GM23338 (cell line): ENCODE results near the gene C1QTNF8. TPM values are rescaled to one million over a fixed set of nuclear protein-coding genes. Genes with fewer than 3 reads are reported as not detected.
"Not testable (repeated sequence)": the region's sequence is repeated elsewhere in the genome, so short reads cannot be mapped to it uniquely, and the experiment has no call there.

Experiments used
- ATAC-seq: fragments of 200-7000 bp; cut with Tn5 transposase; 3 replicates; pipeline ENCODE4 v1.9.1; 2020
- DNase-seq: peaks from one replicate; pipeline ENCODE4 v3.0.0-alpha.2; 2015; ENCODE audit warnings: low spot score
- H2AFZ ChIP-seq: fragments of 200-600 bp; sonication (generic); 2 replicates; pipeline ENCODE4 v1.8.0; 2016; ENCODE audit warnings: antibody characterized with exemption, mild to moderate bottlenecking, moderate library complexity
- H3F3A ChIP-seq: fragments of 200-600 bp; sonication (generic); replicated peaks from 2 replicates; pipeline ENCODE4 v1.8.0; 2017; ENCODE audit warnings: antibody characterized with exemption, mixed run types, low read depth
- H3K27ac ChIP-seq: fragments of 200-600 bp; sonication (generic); 2 replicates; pipeline ENCODE4 v1.6.1; 2016; ENCODE audit warnings: low read depth
- H3K27me3 ChIP-seq: fragments of 200-600 bp; sonication (generic); 2 replicates; pipeline ENCODE4 v1.8.0; 2016; ENCODE audit warnings: mild to moderate bottlenecking, mixed run types, moderate library complexity; ENCODE audit not compliant: insufficient read depth
- H3K36me3 ChIP-seq: fragments of 200-600 bp; sonication (generic); 2 replicates; pipeline ENCODE4 v1.8.0; 2016; ENCODE audit warnings: mild to moderate bottlenecking; ENCODE audit not compliant: insufficient read depth
- H3K4me1 ChIP-seq: fragments of 200-600 bp; sonication (generic); 2 replicates; pipeline ENCODE4 v1.8.0; 2016; ENCODE audit warnings: mild to moderate bottlenecking, moderate library complexity; ENCODE audit not compliant: insufficient read depth
- H3K4me2 ChIP-seq: fragments of 200-600 bp; sonication (generic); 2 replicates; pipeline ENCODE4 v1.7.1; 2017; ENCODE audit warnings: mixed run types
- H3K4me3 ChIP-seq: fragments of 200-600 bp; sonication (generic); 2 replicates; pipeline ENCODE4 v1.6.1; 2016; ENCODE audit warnings: mixed run types
- H3K79me2 ChIP-seq: fragments of 200-600 bp; sonication (generic); replicated peaks from 2 replicates; pipeline ENCODE4 v1.8.0; 2017; ENCODE audit warnings: mild to moderate bottlenecking; ENCODE audit not compliant: insufficient read depth
- H3K9me2 ChIP-seq: fragments of 200-600 bp; sonication (generic); 2 replicates; pipeline ENCODE4 v1.8.0; 2017; ENCODE audit not compliant: insufficient read depth
- H4K20me1 ChIP-seq: fragments of 200-600 bp; sonication (generic); replicated peaks from 2 replicates; pipeline ENCODE4 v1.8.0; 2017; ENCODE audit warnings: mild to moderate bottlenecking; ENCODE audit not compliant: insufficient read depth
- H3K27ac Mint-ChIP-seq: 2 replicates; pipeline ENCODE4 v1.8.0; 2020; ENCODE audit warnings: inconsistent platforms, mild to moderate bottlenecking, moderate library complexity, mixed read lengths
- H3K27me3 Mint-ChIP-seq: 3 replicates; pipeline ENCODE4 v1.8.0; 2022; ENCODE audit warnings: low read depth, mild to moderate bottlenecking, moderate library complexity, mixed read lengths, inconsistent platforms; ENCODE audit not compliant: insufficient read depth, poor library complexity
- H3K36me3 Mint-ChIP-seq: 3 replicates; pipeline ENCODE4 v1.8.0; 2021; ENCODE audit warnings: low read depth, mild to moderate bottlenecking, inconsistent platforms, moderate library complexity, mixed read lengths
- H3K4me1 Mint-ChIP-seq: 3 replicates; pipeline ENCODE4 v1.8.0; 2020; ENCODE audit warnings: mild to moderate bottlenecking, inconsistent platforms, mixed read lengths
- H3K4me3 Mint-ChIP-seq: 3 replicates; pipeline ENCODE4 v1.8.0; 2021; ENCODE audit warnings: moderate library complexity, mild to moderate bottlenecking, inconsistent platforms, mixed read lengths
- H3K9me3 Mint-ChIP-seq: 3 replicates; pipeline ENCODE4 v1.8.0; 2020; ENCODE audit warnings: moderate library complexity, mild to moderate bottlenecking, inconsistent platforms, mixed read lengths
- CREB1 ChIP-seq: fragments of 250-450 bp; sonication (Bioruptor Pico); IDR thresholded peaks from 2 replicates; pipeline ENCODE4 v1.5.0; 2020; ENCODE audit warnings: low read depth, mild to moderate bottlenecking, moderate library complexity
- EZH2 ChIP-seq: fragments of 200-600 bp; sonication (generic); IDR thresholded peaks from one replicate; pipeline ENCODE4 v1.8.0; 2017; ENCODE audit warnings: antibody characterized with exemption, mild to moderate bottlenecking, low read depth; ENCODE audit not compliant: unreplicated experiment
- EZH2phosphoT487 ChIP-seq: fragments of 200-600 bp; sonication (generic); IDR thresholded peaks from one replicate; pipeline ENCODE4 v1.8.1; 2018; ENCODE audit warnings: antibody characterized with exemption; ENCODE audit not compliant: unreplicated experiment
- JUNB ChIP-seq: IDR thresholded peaks from one replicate; pipeline ENCODE4 v1.6.1; 2016; ENCODE audit warnings: antibody characterized with exemption; ENCODE audit not compliant: unreplicated experiment
- NANOG ChIP-seq: IDR thresholded peaks from 2 replicates; pipeline ENCODE4 v1.6.1; 2016; ENCODE audit warnings: antibody characterized with exemption, borderline replicate concordance
- POLR2AphosphoS5 ChIP-seq: IDR thresholded peaks from 2 replicates; pipeline ENCODE4 v1.6.1; 2016; ENCODE audit warnings: antibody characterized with exemption, low read depth
- REST ChIP-seq: IDR thresholded peaks from one replicate; pipeline ENCODE4 v1.6.1; 2018; ENCODE audit warnings: antibody characterized with exemption; ENCODE audit not compliant: unreplicated experiment
- ZNF114 ChIP-seq: fragments of 250-450 bp; sonication (Bioruptor Pico); IDR thresholded peaks from 2 replicates; pipeline ENCODE4 v1.5.0; 2020; ENCODE audit warnings: mild to moderate bottlenecking, moderate library complexity
- ZNF331 ChIP-seq: fragments of 250-450 bp; sonication (Bioruptor Pico); IDR thresholded peaks from 2 replicates; pipeline ENCODE4 v1.5.0; 2020; ENCODE audit warnings: low read depth, mild to moderate bottlenecking, moderate library complexity
- polyA plus RNA-seq: library from polyadenylated mRNA; unstranded; fragments of >200 nt; fragmentation: Nextera tagmentation; extraction: Ambion mirVana; gene quantifications from 2 replicates; pipeline ENCODE4 v1.2.1, GENCODE V29; 2016
- total RNA-seq: library from RNA; depleted of rRNA; stranded (reverse); fragments of >200 nt; shearing (Covaris generic); gene quantifications from 2 replicates; pipeline ENCODE4 v1.2.3, GENCODE V29; 2014
- TF ChIP-seq, protein P1 (sequence below), 2 experiments: fragments of 200-600 bp in 1 of 2; sonication (generic) in 1 of 2; conservative IDR thresholded peaks; 2 replicates each; pipeline versions ENCODE4 v1.5.1 to v1.6.1; 2016 to 2017; ENCODE audit warnings: antibody characterized with exemption in 2 of 2, low read depth in 2 of 2, mild to moderate bottlenecking in 2 of 2, moderate library complexity in 1 of 2

C1QTNF8 gene
- total and polyA plus RNA-seq, 2 experiments from 2014 or later, result not detected

- TF ChIP-seq, protein P1, sequence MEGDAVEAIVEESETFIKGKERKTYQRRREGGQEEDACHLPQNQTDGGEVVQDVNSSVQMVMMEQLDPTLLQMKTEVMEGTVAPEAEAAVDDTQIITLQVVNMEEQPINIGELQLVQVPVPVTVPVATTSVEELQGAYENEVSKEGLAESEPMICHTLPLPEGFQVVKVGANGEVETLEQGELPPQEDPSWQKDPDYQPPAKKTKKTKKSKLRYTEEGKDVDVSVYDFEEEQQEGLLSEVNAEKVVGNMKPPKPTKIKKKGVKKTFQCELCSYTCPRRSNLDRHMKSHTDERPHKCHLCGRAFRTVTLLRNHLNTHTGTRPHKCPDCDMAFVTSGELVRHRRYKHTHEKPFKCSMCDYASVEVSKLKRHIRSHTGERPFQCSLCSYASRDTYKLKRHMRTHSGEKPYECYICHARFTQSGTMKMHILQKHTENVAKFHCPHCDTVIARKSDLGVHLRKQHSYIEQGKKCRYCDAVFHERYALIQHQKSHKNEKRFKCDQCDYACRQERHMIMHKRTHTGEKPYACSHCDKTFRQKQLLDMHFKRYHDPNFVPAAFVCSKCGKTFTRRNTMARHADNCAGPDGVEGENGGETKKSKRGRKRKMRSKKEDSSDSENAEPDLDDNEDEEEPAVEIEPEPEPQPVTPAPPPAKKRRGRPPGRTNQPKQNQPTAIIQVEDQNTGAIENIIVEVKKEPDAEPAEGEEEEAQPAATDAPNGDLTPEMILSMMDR (conservative IDR thresholded peaks at IDR 0.05; ENCODE audit: low read depth in 2 of 2), result no peak
- no peak for TF ChIP-seq ZNF331
- no peak for TF ChIP-seq EZH2phosphoT487
- no peak for TF ChIP-seq REST
- no peak for TF ChIP-seq NANOG
- no peak for TF ChIP-seq ZNF114
- TF ChIP-seq POLR2AphosphoS5, result no peak
- no peak for TF ChIP-seq EZH2
- TF ChIP-seq CREB1 (CRISPR knock-in tag), result no peak
- TF ChIP-seq JUNB, result no peak
These were observed 2.5 kb downstream of the C1QTNF8 start (continued) for GRCh38 chr16:1093284-1094123.

DNA sequence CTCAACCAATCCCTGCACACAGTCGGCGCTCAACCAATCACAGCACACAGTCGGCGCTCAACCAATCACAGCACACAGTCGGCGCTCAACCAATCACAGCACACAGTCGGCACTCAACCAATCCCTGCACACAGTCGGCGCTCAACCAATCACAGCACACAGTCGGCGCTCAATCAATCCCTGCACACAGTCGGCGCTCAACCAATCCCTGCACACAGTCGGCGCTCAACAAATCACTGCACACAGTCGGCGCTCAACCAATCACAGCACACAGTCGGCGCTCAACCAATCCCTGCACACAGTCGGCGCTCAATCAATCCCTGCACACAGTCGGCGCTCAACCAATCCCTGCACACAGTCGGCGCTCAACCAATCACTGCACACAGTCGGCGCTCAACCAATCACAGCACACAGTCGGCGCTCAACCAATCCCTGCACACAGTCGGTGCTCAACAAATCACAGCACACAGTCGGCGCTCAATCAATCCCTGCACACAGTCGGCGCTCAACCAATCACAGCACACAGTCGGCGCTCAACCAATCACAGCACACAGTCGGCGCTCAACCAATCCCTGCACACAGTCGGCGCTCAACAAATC is 3.3 kb downstream of the C1QTNF8 start:
- not testable (repeated sequence) for H3K4me3 ChIP-seq, H3K4me2 ChIP-seq, H3K36me3 Mint-ChIP-seq, H3K36me3 ChIP-seq, H3F3A ChIP-seq, H2AFZ ChIP-seq, H3K4me1 ChIP-seq, H4K20me1 ChIP-seq, DNase-seq, H3K9me3 Mint-ChIP-seq, H3K27ac Mint-ChIP-seq, H3K27ac ChIP-seq, H3K4me3 Mint-ChIP-seq, H3K9me2 ChIP-seq, H3K79me2 ChIP-seq, H3K4me1 Mint-ChIP-seq, ATAC-seq, H3K27me3 ChIP-seq
- H3K27me3 Mint-ChIP-seq, result peaks cover 12% of the 10 kb centered on the region
